Sigmoid colon (tissue), 7 donors: ENCODE results near the gene MGARP. TPM values are rescaled to one million over a fixed set of nuclear protein-coding genes. Genes with fewer than 3 reads are reported as not detected.

ENCODE experiments used
- DNase-seq: peaks from one replicate; pipeline ENCODE4 v3.0.0-alpha.2; 2019
- H3K27ac ChIP-seq, 4 donors: fragments of 200-600 bp; sonication (generic); one replicate each; pipeline ENCODE4 v1.5.1; 2016 to 2019; ENCODE audit warnings: mild to moderate bottlenecking in 1 of 4
- H3K27me3 ChIP-seq, 3 donors: fragments of 200-600 bp; sonication (generic); one replicate each; pipeline ENCODE4 v1.5.1; 2019; ENCODE audit warnings: mild to moderate bottlenecking in 1 of 3
- H3K36me3 ChIP-seq, 4 donors: fragments of 200-600 bp; sonication (generic); one replicate each; pipeline ENCODE4 v1.5.1; 2016 to 2019
- H3K4me1 ChIP-seq, 4 donors: fragments of 200-600 bp; sonication (generic); one replicate each; pipeline ENCODE4 v1.5.1; 2017 to 2019
- H3K4me3 ChIP-seq, 4 donors: fragments of 200-600 bp; sonication (generic); one replicate each; pipeline ENCODE4 v1.5.1; 2017 to 2019; ENCODE audit warnings: mild to moderate bottlenecking in 2 of 4, moderate library complexity in 1 of 4
- H3K9me3 ChIP-seq, 4 donors: fragments of 200-600 bp in 3 of 4; sonication (generic) in 3 of 4; one replicate each; pipeline versions ENCODE4 v1.5.1 to v1.6.1; 2013 to 2019
- CTCF ChIP-seq, 4 experiments: fragments of 450-650 bp in 3 of 4; fragments of 200-600 bp in 1 of 4; IDR thresholded peaks; one replicate each; pipeline ENCODE4 v1.5.1; 2016 to 2019; ENCODE audit warnings: antibody characterized with exemption in 4 of 4, mild to moderate bottlenecking in 3 of 4, moderate library complexity in 2 of 4
- EP300 ChIP-seq, 4 donors: sonication (generic); formaldehyde crosslinking; IDR thresholded peaks; one replicate each; pipeline ENCODE4 v1.6.1; 2017; ENCODE audit warnings: antibody characterized with exemption in 4 of 4
- POLR2A ChIP-seq, 2 donors: fragments of 450-650 bp; IDR thresholded peaks; one replicate each; pipeline ENCODE4 v1.6.1; 2016; ENCODE audit warnings: antibody characterized with exemption in 2 of 2, mild to moderate bottlenecking in 2 of 2, moderate library complexity in 2 of 2
- POLR2AphosphoS5 ChIP-seq, 4 donors: sonication (generic); formaldehyde crosslinking; IDR thresholded peaks; one replicate each; pipeline ENCODE4 v1.6.1; 2017; ENCODE audit warnings: antibody characterized with exemption in 4 of 4
- WGBS, 2 donors: extraction: QIAGEN DNeasy Blood & Tissue Kit; methylation state at CpG; one replicate each; pipeline ENCODE4 v1.1.7; 2013; 5-methylcytosine and 5-hydroxymethylcytosine counted together
- intact Hi-C: fragments of 100-400 bp; cut with DNase I; formaldehyde crosslinking; loops from one replicate; pipeline ENCODE4 v1.15.1; 2023
- polyA plus RNA-seq, 3 donors: library from polyadenylated mRNA; stranded (reverse); fragments of 200-250 nt; gene quantifications; one replicate each; pipeline ENCODE4 v1.2.3, GENCODE V29; 2013
- total RNA-seq, 4 donors: library from RNA; depleted of rRNA; stranded (reverse); fragments of >200 nt; gene quantifications; one replicate each; pipeline ENCODE4 v1.1.0, GENCODE V29; 2016
- donor health status: healthy with polysubstance abuse.
- donor health status: Bipolar disorder and iron deficiency.
- donor health status: healthy.

MGARP gene
- total and polyA plus RNA-seq, 7 donors = 0.16 to 2.2 (median 1.2) TPM; not detected in 2

DNA sequence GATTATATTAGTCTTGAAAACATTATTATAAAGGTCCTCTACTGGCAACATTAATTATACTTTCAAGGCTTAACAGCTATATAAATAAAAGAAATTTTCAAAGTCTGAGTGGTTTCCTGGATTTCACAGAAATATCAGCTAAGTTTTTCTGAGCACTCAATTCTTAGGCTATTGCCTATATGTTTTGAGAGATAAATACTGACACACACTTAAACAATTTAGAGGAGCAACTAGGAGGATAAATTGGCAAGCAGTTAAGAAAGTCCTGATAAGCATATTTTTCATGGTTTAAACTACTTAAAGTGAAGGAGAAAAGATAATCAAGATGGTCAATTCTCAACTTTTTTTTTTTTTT is 2.7 kb upstream of the MGARP start:
- no peak for DNase-seq
- Histone ChIP-seq H3K36me3 (peaks cover 0 to 9% (median 0%) of the 10 kb centered on the region in 4 donors), H3K9me3 (no peaks in the 10 kb centered on the region), H3K4me3 (no peak overlapping the region), H3K27me3 (peaks cover 0 to 7% (median 0%) of the 10 kb centered on the region in 3 donors), H3K4me1 (peaks cover 0 to 12% (median 0%) of the 10 kb centered on the region in 4 donors), H3K27ac (no peak overlapping the region)
- intact Hi-C loops = no loop called here
- no peak for TF ChIP-seq EP300 (IDR thresholded peaks at IDR 0.05)
- no peak for TF ChIP-seq CTCF (IDR thresholded peaks at IDR 0.05)
- no peak for TF ChIP-seq POLR2AphosphoS5 (IDR thresholded peaks at IDR 0.05)
- TF ChIP-seq POLR2A (IDR thresholded peaks at IDR 0.05) = no peak

DNA sequence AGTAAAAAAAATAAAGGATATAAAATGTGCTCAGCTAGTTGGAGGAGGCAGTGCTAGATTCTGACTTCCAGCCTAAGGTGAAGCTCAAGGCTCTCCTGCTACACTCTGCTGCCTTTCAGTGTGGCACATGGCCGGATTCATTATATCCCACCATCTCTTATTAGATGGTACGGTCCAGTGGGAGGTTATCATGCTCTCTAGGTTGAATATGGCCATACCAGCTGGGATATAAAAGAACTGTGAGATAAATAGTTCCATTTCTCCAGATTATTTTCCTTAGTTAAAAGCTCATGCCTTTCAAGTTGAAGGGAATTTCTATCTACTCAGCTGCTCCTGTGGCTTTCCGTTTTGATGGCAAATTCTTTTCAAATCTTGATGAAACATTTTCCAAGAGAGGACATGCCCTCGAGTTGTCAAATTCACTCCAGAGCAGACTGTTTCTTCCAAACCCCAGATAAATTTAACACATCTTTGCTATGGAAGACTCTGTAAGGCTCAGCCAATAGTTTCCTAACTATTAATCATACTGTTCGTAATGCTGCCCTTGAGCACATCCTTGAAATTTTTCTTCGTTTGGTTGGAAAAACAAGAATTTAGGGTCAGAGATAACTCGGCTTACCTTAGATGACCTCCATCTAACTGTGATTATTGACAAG is 2.2 kb upstream of the MGARP start:
- H3K27ac ChIP-seq = no peak overlapping the region
- WGBS, 2 donors = 88 to 89% methylated on average over 7 of the region's 7 CpGs
- intact Hi-C loops = no loop called here

GRCh38 chr4:139278912-139279759 is 889 bp downstream of the MGARP start:
- no peaks in the 10 kb centered on the region for H3K36me3 ChIP-seq
- no peak overlapping the region for H3K27ac ChIP-seq
- H3K27me3 ChIP-seq = peaks cover 0 to 15% (median 0%) of the 10 kb centered on the region in 3 donors
- TF ChIP-seq POLR2AphosphoS5 (IDR thresholded peaks at IDR 0.05) (no peak), POLR2A (IDR thresholded peaks at IDR 0.05) (no peak), EP300 (IDR thresholded peaks at IDR 0.05) (no peak), CTCF (IDR thresholded peaks at IDR 0.05) (no peak)
- 16 to 31% methylated on average over 40 of the region's 40 CpGs for WGBS, 2 donors
- intact Hi-C loops = no loop called here
- H3K4me1 ChIP-seq = peaks cover 0 to 12% (median 0%) of the 10 kb centered on the region in 4 donors
- peak overlapping the region; percentile 29 to 56 (median 46) for H3K4me3 ChIP-seq
- H3K9me3 ChIP-seq = no peaks in the 10 kb centered on the region
- DNase-seq = no peak

More for the DNA sequence above, 2.2 kb upstream of the MGARP start:
- peaks cover 0 to 12% (median 0%) of the 10 kb centered on the region in 4 donors for H3K4me1 ChIP-seq
- H3K36me3 ChIP-seq = peaks cover 0 to 4% (median 0%) of the 10 kb centered on the region in 4 donors
- TF ChIP-seq POLR2A (IDR thresholded peaks at IDR 0.05) (no peak), EP300 (IDR thresholded peaks at IDR 0.05) (no peak), CTCF (IDR thresholded peaks at IDR 0.05) (no peak), POLR2AphosphoS5 (IDR thresholded peaks at IDR 0.05) (no peak)
- peaks cover 0 to 8% (median 0%) of the 10 kb centered on the region in 3 donors for H3K27me3 ChIP-seq
- H3K4me3 ChIP-seq = no peak overlapping the region
- no peak for DNase-seq
- H3K9me3 ChIP-seq = no peaks in the 10 kb centered on the region

DNA sequence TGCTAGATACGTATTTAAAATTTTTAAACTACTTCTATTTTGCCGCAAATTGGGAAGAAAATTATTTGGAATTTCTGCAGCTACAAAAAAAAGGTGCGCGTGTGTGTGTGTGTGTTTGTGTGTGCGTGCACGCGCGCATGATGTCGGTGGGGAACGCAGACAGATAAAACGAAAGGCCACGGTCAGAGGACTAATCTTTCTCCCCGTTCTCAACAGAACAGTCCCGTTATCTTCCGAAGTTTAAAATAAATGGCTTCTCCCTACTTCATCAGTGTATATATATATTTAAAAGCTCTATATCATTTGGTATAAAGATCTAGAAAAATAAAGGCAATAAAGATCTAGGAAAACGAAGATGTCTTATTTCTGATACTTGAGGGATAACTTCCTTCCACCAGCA is 1.5 kb downstream of the MGARP start:
- no peaks in the 10 kb centered on the region for H3K36me3 ChIP-seq
- H3K9me3 ChIP-seq = no peaks in the 10 kb centered on the region
- TF ChIP-seq CTCF (IDR thresholded peaks at IDR 0.05) = no peak
- TF ChIP-seq POLR2A (IDR thresholded peaks at IDR 0.05) = no peak
- no peak for TF ChIP-seq POLR2AphosphoS5 (IDR thresholded peaks at IDR 0.05)
- no peak for TF ChIP-seq EP300 (IDR thresholded peaks at IDR 0.05)
- H3K4me1 ChIP-seq = peaks cover 0 to 12% (median 0%) of the 10 kb centered on the region in 4 donors
- no peak overlapping the region for H3K4me3 ChIP-seq
- H3K27me3 ChIP-seq = peaks cover 0 to 18% (median 0%) of the 10 kb centered on the region in 3 donors
- intact Hi-C loops = no loop called here
- no peak for DNase-seq
- WGBS, 2 donors = 64 to 82% methylated on average over 16 of the region's 16 CpGs
- no peak overlapping the region for H3K27ac ChIP-seq
